Activated CD4-positive, alpha-beta T cell treated with anti-CD3 and anti-CD28 coated beads for 24 hours (primary cell): Measurements from ENCODE around the gene ITGB2.
A peak's percentile ranks its signal among the peaks of the same experiment; 100 is the strongest.

ENCODE experiments used
- DNase-seq, 2 donors: peaks; one replicate each; pipeline ENCODE4 v3.0.0-alpha.2; 2020; ENCODE audit warnings: low read depth in 2 of 2

Gene ITGB2

DNA sequence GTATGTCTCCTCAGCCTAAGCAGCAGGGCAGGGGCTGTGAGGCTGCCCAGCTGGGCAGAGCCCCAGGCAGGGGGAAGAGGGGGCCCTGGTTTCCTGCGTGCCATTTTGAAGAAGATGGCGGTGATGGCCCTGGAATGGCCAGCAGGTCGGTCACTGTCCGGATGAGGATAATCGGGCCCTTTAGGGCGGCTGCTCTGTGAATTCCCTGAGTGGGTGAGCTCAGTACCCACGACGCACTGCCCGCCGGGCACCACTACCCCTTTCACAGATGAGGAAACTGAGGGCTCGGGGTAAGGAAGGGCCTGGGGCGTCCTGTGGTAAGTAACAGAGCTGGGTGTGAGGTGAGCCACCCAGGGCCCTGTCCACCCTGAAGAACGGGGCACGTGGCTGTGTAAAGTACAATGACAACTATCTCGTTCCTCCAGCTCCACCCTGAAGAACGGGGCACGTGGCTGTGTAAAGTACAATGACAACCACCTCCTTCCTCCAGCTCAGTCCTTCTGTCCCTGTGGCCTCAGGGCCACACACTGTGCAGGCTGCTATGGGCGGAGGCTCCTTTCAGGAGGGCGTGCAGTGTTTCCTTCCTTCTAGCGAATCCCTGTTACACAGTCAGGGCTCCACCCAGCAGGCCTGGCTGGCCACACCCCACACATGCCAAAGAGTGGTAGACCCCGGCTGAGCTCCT lies 23.2 kb downstream of the ITGB2 start:
- no peak for DNase-seq

DNA sequence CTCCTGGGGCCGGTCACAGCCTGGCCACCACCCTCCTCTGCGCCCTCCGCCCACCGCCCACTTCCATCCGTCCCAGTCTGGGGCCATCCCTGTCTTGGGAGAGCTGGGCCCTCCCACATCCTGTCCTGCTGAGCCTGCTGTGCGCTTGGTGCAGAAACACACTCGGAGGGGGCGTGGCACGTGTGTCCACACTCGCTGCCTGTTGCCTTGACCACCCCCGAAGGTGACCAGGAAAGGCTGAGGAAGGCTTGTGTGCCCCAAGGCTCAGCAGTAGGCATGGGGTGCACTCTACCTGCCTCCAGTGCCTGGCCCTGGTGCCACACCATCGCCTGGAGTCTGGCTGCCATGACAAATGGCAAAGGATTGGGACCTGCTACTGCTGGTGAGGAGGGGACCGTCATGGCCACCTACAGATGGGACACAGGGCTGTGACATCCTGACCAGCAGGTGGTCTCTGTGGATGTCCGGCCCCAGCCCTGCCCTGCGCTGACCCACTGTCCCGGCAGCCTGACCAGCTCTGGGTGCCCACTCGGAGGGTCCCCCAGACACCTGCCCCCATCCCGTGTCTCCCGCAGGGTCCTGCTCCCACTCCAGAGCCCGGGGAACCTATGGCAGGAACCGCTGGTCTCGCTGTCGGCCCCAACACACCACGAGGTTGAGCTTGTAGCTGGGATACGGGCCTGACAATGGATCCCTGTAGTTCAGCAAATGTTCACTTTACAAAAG lies 24.0 kb downstream of the ITGB2 start:
- no peak for DNase-seq

DNA sequence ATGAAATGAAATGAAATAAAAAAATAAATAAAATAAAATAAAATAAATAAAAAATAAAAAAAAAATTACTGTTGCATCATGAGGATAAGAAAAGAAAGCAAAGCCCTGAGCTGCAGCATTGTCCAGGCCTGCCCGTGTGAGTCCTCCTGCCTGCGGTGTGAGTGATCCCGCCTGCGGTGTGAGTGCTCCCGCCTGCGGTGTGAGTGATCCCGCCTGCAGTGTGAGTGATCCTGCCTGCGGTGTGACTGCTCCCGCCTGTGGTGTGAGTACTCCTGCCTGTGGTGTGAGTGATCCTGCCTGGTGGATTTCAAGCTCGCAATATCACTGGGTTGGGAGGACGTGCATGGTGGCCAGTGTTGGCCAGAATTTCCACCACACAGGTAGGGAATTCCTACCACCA lies 24.8 kb downstream of the ITGB2 start:
- no peak for DNase-seq

DNA sequence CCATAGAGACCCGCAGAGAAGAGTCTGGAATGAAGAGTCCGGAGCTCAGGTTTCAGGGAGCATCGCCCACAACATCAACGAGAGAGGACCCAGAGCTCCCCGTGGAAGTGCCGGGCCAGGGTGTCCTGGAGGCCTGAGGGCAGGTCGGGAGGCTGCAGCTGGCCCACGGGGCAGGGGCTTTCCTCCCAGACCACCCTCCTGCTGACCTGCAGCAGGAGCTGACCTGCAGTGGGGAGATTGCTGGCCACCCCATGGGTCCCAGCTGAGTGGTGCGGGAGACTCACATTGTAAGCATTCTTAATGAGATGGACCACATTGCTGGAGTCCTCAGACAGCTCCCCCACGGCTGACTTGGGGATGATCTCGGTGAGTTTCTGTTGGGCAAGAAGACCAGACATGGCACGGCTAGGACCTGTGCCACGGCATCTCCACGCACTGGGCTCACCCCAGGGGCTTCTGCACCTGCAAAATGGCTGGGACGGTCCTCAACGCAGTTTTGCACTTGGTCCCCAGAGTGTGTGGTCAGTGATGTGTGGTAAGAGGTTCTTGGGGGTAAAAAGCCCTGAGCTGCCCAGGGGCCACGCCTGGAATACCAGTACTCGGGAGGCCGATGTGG lies 25.9 kb downstream of the ITGB2 start:
- DNase-seq = no peak

DNA sequence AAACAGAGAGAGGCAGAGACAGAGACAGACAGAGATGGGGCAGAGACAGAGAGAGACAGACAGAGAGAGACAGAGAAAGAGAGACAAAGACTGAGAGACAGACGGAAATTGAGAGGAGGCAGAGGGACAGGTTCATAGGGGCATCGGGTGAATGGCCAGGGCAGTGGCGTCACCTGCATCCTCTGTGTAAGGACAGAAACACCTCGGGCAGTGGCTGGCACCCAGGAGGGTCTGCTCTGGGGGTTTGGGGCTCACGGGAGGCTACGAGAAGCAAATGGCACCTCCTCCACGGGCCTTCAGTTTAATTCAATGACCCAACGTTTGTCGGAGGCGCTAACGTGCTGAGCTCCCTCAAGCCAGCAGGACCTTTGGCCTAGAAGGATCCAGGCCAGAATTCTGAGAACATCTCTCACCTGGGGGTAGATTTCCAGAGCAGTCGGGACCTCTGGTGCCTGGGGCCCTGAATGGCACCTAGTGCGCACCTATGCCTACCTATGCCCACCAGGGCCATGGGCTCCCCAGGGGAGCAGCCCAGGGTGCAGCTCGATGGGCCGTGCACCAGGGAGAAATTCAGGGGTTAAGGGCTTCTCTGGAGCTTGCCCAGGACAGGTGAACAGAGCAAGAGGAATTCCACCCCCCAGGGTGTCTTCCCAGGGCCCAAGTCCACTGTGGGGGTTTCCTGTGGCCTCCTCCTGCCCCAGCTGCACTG lies 26.6 kb downstream of the ITGB2 start:
- DNase-seq = no peak

DNA sequence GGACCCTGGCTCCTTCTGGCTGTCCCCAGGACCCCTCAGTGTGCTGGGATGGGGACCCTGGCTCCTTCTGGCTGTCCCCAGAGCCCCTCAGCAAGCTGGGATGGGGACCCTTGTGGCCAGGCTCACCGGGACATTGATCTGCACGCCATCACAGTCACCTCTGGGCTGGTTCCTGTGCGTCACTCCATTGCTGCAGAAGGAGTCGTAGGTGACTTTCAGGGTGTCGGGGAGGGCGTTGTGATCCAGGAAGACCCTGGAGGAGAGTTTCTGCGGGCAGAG lies 27.5 kb downstream of the ITGB2 start:
- DNase-seq = no peak

DNA sequence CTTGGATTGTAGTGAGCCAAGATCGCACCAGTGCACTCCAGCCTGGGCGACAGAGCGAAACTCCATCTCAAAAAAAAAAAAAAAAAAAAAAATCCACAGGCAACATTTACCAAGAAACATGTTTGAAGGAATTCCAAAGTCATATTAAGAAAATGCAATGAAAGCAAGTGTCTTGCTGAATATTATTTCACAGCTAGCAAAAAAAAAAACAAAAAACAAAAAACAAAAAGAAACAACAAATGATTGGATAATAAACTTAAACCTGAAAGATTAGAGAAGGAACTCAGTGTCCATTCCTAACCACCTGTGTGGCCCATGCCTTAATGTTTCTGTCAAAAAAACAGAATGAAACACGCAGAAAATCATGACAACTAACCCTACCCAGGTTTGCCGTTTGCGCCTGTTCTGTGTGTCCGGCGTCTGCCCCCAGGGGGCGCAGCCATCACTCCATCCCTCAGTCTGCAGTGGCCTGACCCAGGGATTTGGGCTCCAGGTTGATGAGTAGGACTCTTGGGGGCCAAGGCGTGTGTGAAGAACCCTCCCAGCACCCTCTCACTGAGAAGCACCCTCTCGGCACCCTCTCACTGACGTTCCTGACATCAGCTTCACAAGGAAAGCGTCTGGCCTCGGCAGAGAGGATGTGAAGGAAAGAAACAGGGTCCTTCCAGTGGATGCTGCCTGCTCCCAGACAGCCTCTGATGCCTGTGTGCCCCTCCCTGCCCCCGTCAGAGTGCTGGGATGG lies 28.0 kb downstream of the ITGB2 start:
- peak; percentile 73 to 74 for DNase-seq

DNA sequence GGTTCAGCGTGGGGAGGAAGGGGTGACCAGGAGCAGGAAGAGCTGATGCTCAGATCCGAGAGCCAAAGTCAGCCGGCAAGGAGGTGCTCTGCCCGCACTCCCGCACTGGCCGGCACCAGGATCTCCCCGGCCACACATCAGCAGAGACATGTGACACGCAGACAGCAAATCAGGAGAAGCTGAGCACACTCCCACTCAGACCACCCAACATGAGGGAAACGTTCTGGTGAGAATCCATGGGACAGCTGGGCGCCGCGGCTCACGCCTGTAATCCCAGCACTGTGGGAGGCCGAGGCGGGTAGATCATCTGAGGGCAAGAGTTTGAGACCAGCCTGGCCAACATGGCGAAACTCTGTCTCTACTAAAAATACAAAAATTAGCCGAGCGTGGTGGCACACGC lies 28.6 kb downstream of the ITGB2 start:
- DNase-seq = no peak

DNA sequence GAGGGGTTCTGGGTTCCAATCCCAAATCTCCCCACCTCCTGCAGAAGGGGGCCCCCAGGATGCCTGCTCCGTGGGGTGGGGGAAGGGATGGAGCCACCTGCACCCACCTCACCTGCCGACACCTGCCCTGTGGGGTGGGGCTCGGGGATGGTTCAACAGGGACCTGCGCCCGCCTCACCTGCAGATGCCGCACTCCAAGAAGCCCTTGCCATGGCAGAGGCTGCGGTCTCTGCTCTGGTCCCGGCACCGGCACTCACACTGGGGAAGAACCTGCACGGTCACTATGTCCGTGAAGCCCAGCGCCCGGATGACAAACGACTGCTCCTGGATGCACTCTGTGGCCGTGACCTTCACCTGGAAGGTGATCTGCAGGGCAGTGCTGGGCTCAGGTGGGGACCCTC lies 29.1 kb downstream of the ITGB2 start:
- DNase-seq = no peak

DNA sequence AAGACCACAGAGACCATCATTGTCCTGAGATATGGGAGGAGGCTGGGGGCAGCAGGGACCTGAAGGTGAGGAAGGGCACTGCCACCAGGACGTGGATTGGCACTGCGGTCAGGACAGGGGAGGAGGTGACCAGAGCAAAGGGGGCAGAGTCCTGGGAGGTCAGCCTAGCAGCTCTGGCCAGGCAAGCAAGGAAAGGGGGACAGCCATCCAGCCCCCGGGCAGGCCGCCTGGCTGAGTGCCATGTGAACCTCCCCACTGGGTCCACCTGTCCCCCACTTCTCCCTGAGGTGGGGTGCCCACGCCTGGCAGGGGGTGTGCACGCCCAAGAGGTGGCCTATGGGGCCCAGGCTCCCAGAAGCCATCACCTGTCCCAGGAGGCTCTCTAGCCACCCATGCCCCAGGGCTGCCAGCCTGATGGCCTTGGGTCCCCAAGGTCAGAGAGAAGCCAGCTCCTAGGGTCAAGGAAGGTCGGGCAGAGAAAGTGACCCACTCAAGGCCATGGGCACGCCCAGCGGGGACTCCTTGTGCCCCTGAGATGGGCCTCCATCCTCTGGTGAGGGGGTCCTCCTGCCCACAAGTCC lies 29.6 kb downstream of the ITGB2 start:
- no peak for DNase-seq

DNA sequence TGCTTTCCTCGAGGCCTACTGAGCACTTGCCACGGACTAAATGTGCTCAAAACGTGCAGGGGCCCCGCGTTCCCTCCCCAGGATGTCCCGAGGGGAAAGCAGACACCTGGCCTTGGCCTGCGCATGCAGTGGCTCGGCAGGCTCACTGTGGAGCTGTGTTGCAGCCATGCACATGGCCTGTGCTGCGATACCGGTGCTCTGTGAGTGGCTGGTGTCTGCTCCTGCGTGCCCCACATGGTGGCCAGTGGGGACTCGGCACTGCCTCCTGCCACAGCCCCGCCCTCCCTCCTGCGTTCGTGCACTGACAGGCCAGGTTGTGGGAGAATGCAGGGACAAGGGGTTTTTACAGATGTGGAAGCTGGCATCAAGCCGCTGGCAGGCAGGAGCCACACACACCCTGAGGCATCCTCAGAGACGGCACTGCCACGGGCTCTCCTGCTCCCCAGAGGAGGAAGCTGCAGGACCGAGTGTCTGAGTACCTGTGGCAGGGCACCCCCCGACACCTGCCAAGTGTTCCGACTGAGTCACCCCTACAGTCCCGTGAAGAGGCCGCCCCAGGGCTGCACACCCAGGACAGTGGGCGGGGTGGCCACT lies 30.3 kb downstream of the ITGB2 start:
- no peak for DNase-seq

DNA sequence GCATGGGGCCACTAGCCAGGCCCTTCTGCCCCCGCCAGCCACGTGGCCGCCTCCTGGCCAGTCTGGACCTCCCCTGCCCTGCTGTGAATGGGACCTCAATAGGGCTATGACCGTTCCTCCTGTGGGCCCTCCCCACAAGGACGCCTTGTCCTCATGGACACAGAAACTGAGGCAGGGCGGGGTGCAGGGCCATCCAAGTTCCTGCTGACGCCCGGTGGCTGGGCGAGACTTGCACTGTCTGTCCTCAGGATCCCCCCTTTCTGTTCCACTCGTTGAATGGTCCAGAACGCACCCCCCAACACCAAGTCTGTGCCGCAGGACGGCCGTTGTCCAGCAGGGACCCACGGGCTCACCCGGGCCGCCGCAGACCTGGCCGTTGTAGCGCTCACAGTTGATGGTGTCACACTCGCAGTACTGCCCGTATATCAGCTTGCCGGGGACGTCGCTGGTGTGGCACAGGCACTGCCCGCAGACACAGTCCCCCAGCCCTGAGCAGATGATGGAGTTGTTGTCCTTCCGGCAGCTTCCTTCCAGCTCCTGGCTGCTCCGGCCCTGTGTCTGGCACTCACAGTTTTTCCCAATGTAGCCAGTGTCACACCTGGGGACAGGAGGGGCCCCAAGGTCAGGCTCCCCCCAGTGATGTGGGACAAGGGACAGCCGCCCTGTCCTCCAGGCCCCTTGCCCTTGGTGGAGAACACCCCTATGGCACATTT lies 30.9 kb downstream of the ITGB2 start:
- no peak for DNase-seq

DNA sequence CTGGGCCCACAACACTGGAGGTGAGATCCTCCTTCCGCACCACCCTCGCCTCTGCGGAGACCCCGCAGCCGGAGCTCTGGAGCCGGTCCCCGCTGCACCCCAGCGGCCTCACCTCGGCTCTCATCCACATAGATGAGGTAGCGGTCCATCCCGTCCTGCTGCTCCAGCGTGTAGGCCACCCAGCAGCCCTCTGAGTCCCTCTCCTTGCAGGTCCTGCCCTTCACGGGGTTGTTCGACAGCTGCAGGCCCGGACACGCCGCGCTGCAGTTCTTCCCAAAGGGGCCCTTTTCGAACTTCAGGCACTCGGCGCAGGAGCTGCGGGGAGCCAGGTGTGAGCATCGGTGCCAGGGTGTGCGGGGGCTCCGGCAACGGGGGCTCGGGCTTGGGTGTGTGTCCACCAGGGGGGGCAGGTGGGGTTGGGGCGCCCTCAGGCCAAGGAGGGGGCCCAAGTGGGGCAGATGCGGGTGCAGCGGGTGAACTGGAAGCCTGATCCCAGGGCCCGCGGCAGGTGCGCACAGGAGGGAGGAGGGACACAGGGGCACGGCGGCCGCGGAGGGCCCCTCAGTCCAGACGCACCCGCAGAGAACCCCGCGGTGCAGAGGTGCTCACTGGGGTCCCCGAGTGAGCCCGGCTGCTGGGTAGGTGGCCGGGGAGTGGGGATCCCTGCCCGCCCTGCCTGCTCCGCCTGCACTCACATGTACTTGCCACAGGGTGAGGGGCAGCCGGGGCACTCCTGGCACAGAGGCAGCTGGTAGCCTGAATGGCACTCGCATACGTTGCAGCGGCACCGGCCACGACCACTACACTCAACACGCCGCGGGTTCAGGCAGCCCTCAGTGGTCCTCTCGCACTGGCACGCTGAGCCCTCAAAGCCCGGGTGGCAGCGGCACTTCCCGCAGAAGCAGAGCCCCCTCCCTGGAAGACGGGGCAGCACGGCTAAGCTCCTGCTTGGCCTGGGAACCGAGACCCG lies 31.8 kb downstream of the ITGB2 start:
- DNase-seq = no peak

DNA sequence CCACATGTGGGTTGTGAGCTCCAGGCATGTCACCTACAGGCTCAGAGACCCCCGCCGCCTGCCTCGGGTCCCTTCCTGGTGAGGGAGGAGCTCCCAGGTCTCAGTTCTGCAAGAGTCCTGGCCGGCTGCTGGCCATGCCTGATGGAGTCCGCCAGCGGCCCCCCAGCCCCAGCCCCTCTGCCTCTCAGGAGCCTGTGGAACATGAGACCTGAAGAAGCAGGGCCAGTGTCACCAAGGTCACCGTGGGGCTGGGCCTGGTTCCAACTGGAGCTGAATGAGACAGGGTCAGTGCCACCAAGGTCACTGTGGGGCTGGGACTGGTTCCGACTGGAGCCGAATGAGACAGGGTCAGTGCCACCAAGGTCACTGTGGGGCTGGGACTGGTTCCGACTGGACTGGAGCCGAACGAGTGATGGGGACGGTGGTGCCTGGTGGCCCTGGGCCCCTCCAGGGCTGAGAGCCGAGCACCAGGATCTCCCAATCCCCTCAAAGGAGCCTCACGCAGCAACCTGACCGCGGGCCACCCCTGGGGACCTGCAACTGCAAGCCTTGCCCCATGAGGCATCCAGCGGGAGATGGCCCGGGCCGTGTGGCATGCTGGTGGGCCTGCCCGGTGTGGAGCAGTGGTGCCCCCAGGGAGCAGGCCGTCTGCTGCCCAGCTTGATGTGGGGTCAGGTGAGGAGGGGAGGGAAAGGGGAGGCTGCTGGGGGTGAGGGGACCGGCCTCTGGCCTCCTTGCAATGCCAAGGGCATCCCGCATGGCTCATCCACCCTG lies 32.7 kb downstream of the ITGB2 start:
- no peak for DNase-seq

DNA sequence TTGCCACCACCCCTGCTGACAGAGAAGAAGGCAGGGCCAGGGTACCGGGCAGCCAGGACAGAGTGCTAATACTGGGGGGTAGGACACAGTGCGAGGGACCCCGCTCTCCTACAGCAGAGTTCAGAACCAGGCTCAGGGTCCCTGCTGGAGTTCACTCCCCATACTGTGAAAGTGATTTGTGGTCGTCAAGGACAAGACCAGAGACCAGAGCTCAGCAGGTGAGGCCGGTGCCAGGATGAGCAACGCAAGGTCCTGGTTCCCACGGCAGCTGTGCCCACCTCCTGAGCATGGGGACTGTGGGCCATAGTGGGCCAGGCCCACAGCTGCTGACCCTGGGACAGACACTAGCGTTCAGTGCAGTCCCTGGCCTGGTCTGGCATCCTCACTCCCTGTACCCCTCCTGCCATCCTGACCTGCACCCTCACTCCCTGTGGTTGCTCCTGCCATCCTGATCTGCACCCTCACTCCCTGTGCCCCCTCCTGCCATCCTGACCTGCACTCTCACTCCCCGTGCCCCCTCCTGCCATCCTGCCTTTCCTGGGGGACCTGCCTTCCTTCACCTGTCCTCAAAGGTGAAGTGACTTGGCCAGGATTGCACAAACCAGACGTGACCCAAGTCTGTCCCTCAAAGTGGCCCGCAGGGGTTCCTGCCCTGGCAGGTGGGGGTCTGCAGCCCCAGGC lies 33.4 kb downstream of the ITGB2 start:
- DNase-seq = no peak

DNA sequence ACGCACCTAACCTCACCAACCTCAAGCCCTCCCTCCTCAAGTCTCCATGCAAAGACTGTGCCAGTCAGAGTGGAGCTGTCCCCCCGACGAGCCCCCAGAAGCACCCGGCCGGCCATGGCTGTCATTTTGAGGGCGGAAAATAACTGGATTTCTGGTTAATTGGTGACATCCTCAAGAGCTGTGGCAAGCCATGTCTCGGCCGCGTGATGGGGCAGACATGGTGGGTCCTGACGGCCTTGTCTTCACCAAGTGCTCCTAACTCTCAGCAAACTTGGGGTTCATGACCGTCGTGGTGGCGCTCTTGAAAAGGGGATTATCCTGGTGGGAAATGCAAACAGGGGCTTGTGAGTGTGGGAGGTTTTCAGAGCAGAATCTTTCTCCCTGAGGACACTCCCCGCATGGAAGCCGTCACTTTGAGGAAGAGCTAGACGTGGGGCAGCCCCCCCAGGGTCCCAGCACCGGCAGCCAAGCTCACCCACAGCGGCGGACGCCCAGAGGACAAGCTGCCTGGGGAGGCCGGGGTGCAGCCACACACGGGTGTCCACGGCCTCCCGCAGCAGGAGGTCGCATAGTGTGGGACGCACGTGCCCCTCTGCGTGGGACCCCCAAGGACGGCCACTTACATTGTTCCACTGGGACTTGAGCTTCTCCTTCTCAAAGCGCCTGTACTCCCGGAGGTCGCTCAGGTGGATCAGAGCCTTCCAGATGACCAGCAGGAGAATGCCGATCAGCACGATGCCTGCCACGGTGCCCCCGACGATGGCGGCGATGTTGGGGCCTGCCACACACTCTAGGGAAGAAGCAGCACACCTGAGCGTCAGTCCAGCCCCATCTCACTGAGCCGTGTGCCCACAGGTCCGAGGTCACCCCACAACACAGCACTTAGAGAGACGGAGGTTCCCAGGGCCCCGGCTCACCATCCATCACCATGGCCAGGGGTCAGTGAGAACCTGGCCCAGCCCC lies 34.3 kb downstream of the ITGB2 start:
- DNase-seq = no peak

DNA sequence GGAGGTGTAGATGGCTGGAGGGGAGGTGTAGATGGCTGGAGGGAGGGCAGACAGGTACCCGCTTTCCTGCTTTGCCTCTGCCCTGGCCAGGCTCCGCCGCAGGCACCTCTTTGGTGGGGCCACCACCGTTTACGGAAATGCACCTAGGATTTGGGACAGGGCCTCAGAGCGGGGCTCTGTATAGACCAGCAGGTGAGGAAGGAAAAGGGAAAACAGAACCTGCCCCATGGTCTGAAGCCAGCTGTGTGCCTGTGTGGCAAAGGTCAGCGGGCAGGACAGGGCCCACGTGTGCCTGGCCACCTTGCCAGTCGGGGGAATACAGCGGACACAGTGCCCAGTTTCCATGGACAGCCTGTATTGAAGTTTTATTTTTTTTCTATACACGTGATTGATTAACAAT lies 35.1 kb downstream of the ITGB2 start:
- DNase-seq = no peak
